Right cardiac atrium (tissue), 5 donors: ENCODE data around the gene ZDHHC11. TPM values are rescaled to one million over a fixed set of nuclear protein-coding genes. Genes with fewer than 3 reads are reported as not detected.
"Not testable (repeated sequence)": the region's sequence is repeated elsewhere in the genome, so short reads cannot be mapped to it uniquely, and the experiment has no call there.

Experiments
- ATAC-seq, 2 donors: fragments of 200-7000 bp; cut with Tn5 transposase; one replicate each; pipeline versions ENCODE4 v1.8.0 to v1.9.1; 2020; ENCODE audit warnings: moderate library complexity in 2 of 2, mild to moderate bottlenecking in 1 of 2
- DNase-seq, 3 donors: peaks; one replicate each; pipeline ENCODE4 v3.0.0-alpha.2; 2020
- H3K27ac ChIP-seq: one replicate; pipeline ENCODE4 v1.5.1; 2013; ENCODE audit warnings: mild to moderate bottlenecking, low read length, control low read depth, moderate library complexity
- H3K27me3 ChIP-seq: one replicate; pipeline ENCODE4 v1.6.1; 2013; ENCODE audit not compliant: control insufficient read depth, insufficient read depth
- H3K4me1 ChIP-seq: one replicate; pipeline ENCODE4 v1.6.1; 2013; ENCODE audit warnings: low read length; ENCODE audit not compliant: control insufficient read depth, insufficient read depth
- H3K4me3 ChIP-seq: one replicate; pipeline ENCODE4 v1.5.1; 2013; ENCODE audit warnings: low read length, control low read depth
- H3K9me3 ChIP-seq: one replicate; pipeline ENCODE4 v1.6.1; 2013; ENCODE audit warnings: low read length; ENCODE audit not compliant: control insufficient read depth
- whole genome bisulfite sequencing: extraction: QIAGEN DNeasy Blood & Tissue Kit; methylation state at CpG from one replicate; pipeline ENCODE4 v1.1.7; 2013; 5-methylcytosine and 5-hydroxymethylcytosine counted together
- intact Hi-C, 4 donors: fragments of 100-400 bp; cut with DNase I; formaldehyde crosslinking; loops; one replicate each; pipeline versions ENCODE4 v1.11.0 to v1.14.0; 2022 to 2023
- polyA plus RNA-seq: library from polyadenylated mRNA; stranded (reverse); fragments of 200-250 nt; gene quantifications from one replicate; pipeline ENCODE4 v1.2.3, GENCODE V29; 2013
- total RNA-seq, 4 donors: library from RNA; stranded (reverse); fragmentation: NEBNext Ultra II Directional; extraction: Animal tissue kit (Norgen Biotek cat#: 25700); gene quantifications; one replicate each; pipeline ENCODE4 v1.2.1, GENCODE V29; 2021
- donor health status: healthy with polysubstance abuse.
- donor health status: DM: no; HTN: yes; CAD: no.
- donor health status: DM: no; HTN: no; CAD: no.
- donor health status: DM: no; HTN: yes; CAD: no; lungs with severe emphysema.
- donor health status: DM: yes; HTN: yes; CAD: no.

ZDHHC11 gene
- total and polyA plus RNA-seq, 5 donors, result 5.8 to 66.1 (median 25.0) TPM

DNA sequence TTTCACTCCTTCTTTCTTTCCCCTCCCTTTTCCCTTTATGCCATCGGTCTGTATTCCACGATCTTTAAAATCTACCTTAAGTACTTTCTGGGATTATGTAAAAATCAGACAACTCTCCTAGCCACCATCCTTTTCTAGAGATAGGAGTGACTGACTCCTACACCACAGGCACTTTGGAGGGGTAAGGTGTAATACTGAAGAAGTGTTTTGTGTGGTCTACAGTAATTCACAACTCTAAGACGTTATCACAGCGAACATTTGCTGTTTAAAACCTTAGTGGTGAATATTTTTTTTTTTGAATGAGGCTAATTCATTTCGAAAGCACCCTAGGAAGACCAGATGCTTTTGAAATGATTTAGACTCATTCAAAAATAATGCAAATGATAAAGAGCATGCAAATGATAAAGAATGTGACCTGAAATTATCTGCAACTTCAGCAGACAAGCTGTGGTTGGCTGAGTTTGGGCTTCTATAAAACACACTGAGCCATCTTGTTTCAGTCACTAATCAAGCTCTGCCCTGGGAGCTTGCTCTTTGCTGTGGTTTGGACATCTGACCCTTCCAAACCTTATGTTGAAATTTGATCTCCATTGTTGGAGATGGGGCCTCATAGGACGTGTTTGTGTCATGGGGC, 52.2 kb downstream of the ZDHHC11 start:
- not testable (repeated sequence) for H3K4me3 ChIP-seq, H3K27me3 ChIP-seq, DNase-seq, H3K9me3 ChIP-seq, H3K27ac ChIP-seq, ATAC-seq, H3K4me1 ChIP-seq
- intact Hi-C loops, result loop anchor here in 1 of 4 donors (5.0 kb wide), 1 partner anchor 86 kb away; no protein-coding TSS in a partner anchor
- 58% methylated on average over 3 of the region's 6 CpGs for WGBS

GRCh38 chr5:797986-798385, 52.8 kb downstream of the ZDHHC11 start:
- 80% methylated on average over 2 of the region's 4 CpGs for WGBS
- H3K27ac ChIP-seq, H3K4me3 ChIP-seq, DNase-seq, H3K27me3 ChIP-seq, H3K4me1 ChIP-seq, ATAC-seq, H3K9me3 ChIP-seq: not testable (repeated sequence)
- intact Hi-C loops, result loop anchor here in 1 of 4 donors (5.0 kb wide), 1 partner anchor 86 kb away; no protein-coding TSS in a partner anchor

- 0% methylated on average over 1 of the region's 1 CpG for whole genome bisulfite sequencing
- not testable (repeated sequence) for H3K9me3 ChIP-seq, H3K4me1 ChIP-seq, H3K27me3 ChIP-seq, DNase-seq, H3K27ac ChIP-seq, H3K4me3 ChIP-seq
- ATAC-seq, result peak in 1 of 2 donors; percentile 33
- intact Hi-C loops, result loop anchor here in 1 of 4 donors (5.0 kb wide), 1 partner anchor 84 kb away; no protein-coding TSS in a partner anchor
These were observed 54.9 kb downstream of the ZDHHC11 start for GRCh38 chr5:795873-796272.

DNA sequence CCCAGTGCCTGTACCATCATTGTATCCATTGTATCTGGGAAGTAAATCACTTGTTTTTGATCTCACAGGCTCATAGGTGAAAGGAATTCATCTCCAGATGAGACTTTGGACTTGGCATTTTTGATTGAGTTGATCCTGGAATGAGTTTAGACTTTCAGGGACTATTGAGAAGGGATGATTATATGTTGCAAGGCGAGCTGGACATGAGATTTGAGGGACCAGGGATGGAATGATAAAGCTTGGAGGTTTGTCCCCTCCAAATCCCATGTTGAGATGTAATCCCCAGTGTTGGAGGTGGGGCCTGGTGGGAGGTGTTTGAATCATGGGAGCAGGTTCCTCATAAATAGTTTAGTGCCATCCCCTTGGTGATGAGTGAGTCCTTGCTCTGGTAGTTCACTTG, 55.8 kb downstream of the ZDHHC11 start:
- DNase-seq, H3K9me3 ChIP-seq, H3K27ac ChIP-seq, ATAC-seq, H3K4me1 ChIP-seq, H3K4me3 ChIP-seq, H3K27me3 ChIP-seq: not testable (repeated sequence)
- intact Hi-C loops, result loop anchor here in 1 of 4 donors (5.0 kb wide), 1 partner anchor 83 kb away; no protein-coding TSS in a partner anchor
- WGBS, result 94% methylated on average over 1 of the region's 1 CpG

- intact Hi-C loops, result loop anchor here in 2 of 4 donors (5.0 to 10.0 kb wide), 2 partner anchors 91 to 94 kb away; partner anchors contain the start of gene TPPP (in 1 of the 2)
- not testable (repeated sequence) for H3K4me3 ChIP-seq, H3K4me1 ChIP-seq, H3K27ac ChIP-seq, H3K27me3 ChIP-seq, H3K9me3 ChIP-seq, ATAC-seq
- DNase-seq, result peak in 2 of 3 donors; percentile 36 to 44
- WGBS, result 82% methylated on average over 4 of the region's 10 CpGs
These were observed 62.1 kb downstream of the ZDHHC11 start for GRCh38 chr5:788703-789102.

DNA sequence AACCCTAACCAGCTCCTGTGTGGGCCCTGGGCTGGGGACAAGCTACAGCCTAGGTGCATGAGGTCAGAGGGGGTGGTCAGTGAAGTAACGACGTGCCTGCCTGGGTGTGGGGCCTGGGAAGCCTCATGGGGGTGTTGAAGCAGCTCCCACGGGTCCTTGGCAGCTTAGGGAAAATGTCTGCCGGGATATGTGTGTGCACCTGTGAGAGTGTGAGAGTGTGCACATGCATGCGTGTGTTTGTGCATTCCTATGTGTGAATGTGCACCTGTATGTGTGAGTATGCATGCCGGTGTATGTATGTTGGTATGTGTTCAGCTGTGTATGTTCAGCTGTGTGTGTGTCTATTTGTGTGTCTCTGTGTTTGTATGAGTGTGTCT, 62.9 kb downstream of the ZDHHC11 start:
- H3K9me3 ChIP-seq, H3K27ac ChIP-seq, H3K4me1 ChIP-seq, H3K4me3 ChIP-seq, H3K27me3 ChIP-seq, ATAC-seq: not testable (repeated sequence)
- DNase-seq, result peak in 1 of 3 donors; percentile 39
- WGBS, result 76% methylated on average over 6 of the region's 6 CpGs
- intact Hi-C loops, result loop anchor here in 2 of 4 donors (5.0 to 10.0 kb wide), 2 partner anchors 91 to 93 kb away; partner anchors contain the start of gene TPPP (in 1 of the 2)

GRCh38 chr5:787224-787856, 63.4 kb downstream of the ZDHHC11 start:
- 84% methylated on average over 10 of the region's 18 CpGs for WGBS
- peak in 1 of 3 donors; percentile 41 for DNase-seq
- intact Hi-C loops, result loop anchor here in 2 of 4 donors (5.0 to 10.0 kb wide), 2 partner anchors 90 to 93 kb away; partner anchors contain the start of gene TPPP (in 1 of the 2)
- H3K27ac ChIP-seq, H3K4me1 ChIP-seq, H3K4me3 ChIP-seq, H3K9me3 ChIP-seq, ATAC-seq, H3K27me3 ChIP-seq: not testable (repeated sequence)

DNA sequence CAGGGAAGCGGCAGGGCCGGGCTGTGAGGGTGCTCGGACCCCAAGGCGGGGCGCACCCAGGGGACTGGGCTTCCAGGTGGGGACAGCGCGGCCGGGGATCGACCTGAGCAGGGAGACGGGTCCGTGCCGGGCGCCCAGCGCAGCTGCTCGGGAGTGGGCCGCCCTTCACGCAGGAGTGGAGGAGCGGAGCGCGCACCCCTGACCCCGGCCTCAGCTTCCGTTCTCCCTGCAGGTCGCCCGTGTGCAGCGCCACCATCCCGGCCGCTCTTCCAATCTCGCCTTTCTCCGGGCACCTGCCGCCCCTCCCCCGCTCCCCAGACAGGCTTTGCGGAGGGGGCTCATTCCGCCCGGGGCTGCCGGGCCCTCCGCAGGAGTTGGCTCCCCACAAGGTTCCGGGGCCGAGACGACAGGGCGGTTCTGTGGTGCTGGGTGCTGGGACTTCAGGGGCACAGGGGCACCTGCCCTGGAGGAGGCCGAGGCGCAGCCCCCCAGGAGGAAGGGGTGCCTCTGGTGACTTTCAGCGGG, 65.5 kb downstream of the ZDHHC11 start:
- H3K27ac ChIP-seq, H3K27me3 ChIP-seq, H3K9me3 ChIP-seq, H3K4me1 ChIP-seq: not testable (repeated sequence)
- 2% methylated on average over 14 of the region's 43 CpGs for WGBS
- DNase-seq (peak; percentile 36 to 66 (median 65)), ATAC-seq (peak; percentile 9 to 10)
- peak overlapping the region; percentile 47 for H3K4me3 ChIP-seq
- intact Hi-C loops, result loop anchor here in 2 of 4 donors (5.0 to 10.0 kb wide), 2 partner anchors 88 to 90 kb away; partner anchors contain the start of gene TPPP (in 1 of the 2)

GRCh38 chr5:784428-785177, 66.2 kb downstream of the ZDHHC11 start, which contains the start of gene ZDHHC11B:
ZDHHC11B (minus strand) TSS chr5:784729; CDS start chr5:766919, 17,810 bp downstream.
- H3K27me3 ChIP-seq, H3K9me3 ChIP-seq, H3K4me1 ChIP-seq, H3K27ac ChIP-seq: not testable (repeated sequence)
- intact Hi-C loops, result loop anchor here in 2 of 4 donors (5.0 to 10.0 kb wide), 2 partner anchors 87 to 90 kb away; partner anchors contain the start of gene TPPP (in 1 of the 2)
- ATAC-seq, result peak; percentile 67 to 74
- under 1% methylated on average over 46 of the region's 101 CpGs for WGBS
- peak; percentile 94 to 98 (median 96) for DNase-seq
- H3K4me3 ChIP-seq, result peak within 1 kb of the TSS; percentile 47

DNA sequence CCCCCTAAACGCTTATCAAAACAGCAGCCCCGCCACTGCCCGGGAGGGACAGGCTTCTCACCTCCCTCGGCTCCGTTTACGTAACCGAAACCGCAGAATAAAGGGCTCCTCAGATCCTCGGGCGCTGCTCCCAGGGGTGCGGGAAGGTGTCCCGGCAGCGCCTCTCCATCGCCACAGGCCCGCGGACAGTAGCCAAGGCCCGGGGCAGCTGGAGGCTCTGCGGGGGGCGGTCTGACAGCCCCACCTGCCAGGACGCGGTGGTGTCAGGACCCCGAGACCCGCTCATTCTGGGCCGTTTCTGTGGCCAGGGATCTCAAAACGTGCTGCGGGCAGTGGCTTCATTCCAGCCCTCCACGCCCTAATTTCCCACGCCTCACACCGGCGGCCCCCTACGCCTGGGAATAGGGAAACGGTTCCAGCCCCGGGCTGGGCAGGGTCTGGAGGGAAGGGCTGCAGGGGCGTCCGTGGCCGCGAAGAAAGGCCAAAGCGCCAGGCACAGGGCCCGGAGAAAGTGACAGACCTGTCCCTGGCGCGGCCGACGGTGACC, 66.8 kb downstream of the ZDHHC11 start:
- ATAC-seq, result peak in 1 of 2 donors; percentile 0
- 0% methylated on average over 10 of the region's 43 CpGs for WGBS

More for the DNA sequence above, 66.8 kb downstream of the ZDHHC11 start:
- H3K4me3 ChIP-seq, H3K4me1 ChIP-seq, H3K27ac ChIP-seq, H3K27me3 ChIP-seq, H3K9me3 ChIP-seq: not testable (repeated sequence)
- peak; percentile 60 to 79 (median 78) for DNase-seq
- intact Hi-C loops, result loop anchor here in 1 of 4 donors (10.0 kb wide), 1 partner anchor 89 kb away; the partner anchor contains the start of gene TPPP
